Iris pigment epithelial cell (primary cell): ENCODE measurements around the gene HEXD.
"Not testable (repeated sequence)": the region's sequence is repeated elsewhere in the genome, so short reads cannot be mapped to it uniquely, and the experiment has no call there.

Experiments
- DNase-seq: peaks from one replicate; pipeline ENCODE4 v3.0.0-alpha.2; 2011; ENCODE audit warnings: low read depth

HEXD gene

DNA sequence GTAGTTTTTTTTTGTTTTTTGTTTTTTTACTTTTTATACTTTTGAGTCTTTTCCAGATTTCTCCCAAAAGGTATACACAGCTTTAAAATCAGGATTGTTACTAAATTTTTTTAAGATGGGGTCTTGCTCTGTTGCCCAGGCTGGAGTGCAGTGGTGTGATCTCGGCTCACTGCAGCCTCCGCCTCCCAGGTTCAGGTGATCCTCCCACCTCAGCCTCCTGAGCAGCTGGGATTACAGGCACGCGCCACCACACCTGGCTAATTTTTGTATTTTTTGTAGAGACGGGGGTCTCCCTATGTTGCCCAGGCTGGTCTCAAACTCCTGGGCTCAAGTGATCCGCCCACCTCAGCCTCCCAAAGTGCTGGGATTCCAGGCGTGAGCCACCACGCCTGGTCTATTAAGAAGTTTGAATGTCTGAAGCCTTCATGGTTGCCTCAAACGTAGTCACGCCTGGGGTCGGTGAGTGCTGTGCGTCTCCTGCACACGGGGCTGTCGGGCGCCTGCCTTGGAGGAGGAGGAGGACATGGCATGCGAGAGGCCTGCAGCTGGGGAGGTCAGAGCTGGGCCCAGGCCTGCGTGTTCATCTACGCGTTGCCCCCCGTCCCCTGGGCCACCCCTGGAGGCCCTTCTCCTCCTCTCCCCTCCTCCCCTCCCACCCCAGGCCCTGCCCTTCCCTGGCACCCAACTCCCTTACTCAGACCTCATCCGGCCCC is 35.8 kb upstream of the HEXD start:
- not testable (repeated sequence) for DNase-seq

- DNase-seq = no peak
These were observed 35.3 kb upstream of the HEXD start for GRCh38 chr17:82382933-82383255.

GRCh38 chr17:82383411-82383810 is 34.7 kb upstream of the HEXD start:
- DNase-seq = no peak

GRCh38 chr17:82384051-82384729 is 34.0 kb upstream of the HEXD start:
- no peak for DNase-seq

- DNase-seq = peak; percentile 18
These were observed 33.2 kb upstream of the HEXD start for GRCh38 chr17:82384730-82385481.

DNA sequence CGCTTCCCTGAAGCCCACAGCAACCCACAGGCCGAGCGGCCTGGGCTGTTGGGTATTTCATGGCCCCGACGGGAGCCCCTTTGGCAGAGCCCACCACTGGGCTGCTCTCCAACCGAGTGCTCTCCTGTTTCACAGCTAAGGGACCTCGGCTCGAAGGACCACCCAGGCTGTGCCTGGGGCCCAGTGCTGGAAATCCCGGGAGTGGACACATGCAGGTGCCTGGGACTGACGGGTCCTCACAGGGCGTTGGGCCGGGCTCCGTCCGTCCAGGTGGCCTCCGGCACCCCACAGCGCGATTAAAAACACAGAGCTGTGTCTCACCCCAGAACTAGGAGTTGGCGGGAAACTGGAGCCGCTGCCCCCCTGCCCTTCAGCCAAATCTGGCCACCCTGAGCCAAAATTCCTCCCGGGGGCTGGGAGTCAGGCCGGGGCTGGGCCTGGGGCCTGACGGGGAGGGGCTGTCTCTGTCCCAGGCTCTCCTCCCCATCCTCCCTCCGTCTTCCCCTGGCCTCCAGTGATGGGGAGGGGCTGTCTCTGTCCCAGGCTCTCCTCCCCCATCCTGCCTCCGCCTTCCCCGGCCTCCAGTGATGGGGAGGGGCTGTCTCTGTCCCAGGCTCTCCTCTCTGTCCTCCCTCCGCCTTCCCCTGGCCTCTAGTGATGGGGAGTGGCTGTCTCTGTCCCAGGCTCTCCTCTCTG is 32.4 kb upstream of the HEXD start:
- no peak for DNase-seq

DNA sequence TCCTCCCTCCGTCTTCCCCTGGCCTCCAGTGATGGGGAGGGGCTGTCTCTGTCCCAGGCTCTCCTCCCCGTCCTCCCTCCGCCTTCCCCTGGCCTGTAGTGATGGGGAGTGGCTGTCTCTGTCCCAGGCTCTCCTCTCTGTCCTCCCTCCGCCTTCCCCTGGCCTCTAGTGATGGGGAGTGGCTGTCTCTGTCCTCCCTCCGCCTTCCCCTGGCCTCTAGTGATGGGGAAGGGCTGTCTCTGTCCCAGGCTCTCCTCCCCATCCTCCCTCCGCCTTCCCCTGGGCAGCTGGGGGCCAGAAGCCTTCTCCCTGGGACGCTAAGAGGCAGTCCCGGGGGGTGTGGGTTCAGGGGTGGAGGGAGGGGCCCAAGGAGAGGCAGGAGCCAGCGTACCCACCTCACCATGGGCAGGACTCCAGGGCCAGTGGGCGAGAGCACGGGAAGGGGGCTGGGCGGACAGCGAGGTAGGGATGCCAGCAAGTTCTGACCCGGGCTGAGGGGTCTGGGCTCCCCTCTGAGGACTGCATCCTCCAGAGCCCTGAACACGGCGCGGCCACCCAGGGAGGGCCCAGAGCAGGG is 31.8 kb upstream of the HEXD start:
- DNase-seq = no peak

DNA sequence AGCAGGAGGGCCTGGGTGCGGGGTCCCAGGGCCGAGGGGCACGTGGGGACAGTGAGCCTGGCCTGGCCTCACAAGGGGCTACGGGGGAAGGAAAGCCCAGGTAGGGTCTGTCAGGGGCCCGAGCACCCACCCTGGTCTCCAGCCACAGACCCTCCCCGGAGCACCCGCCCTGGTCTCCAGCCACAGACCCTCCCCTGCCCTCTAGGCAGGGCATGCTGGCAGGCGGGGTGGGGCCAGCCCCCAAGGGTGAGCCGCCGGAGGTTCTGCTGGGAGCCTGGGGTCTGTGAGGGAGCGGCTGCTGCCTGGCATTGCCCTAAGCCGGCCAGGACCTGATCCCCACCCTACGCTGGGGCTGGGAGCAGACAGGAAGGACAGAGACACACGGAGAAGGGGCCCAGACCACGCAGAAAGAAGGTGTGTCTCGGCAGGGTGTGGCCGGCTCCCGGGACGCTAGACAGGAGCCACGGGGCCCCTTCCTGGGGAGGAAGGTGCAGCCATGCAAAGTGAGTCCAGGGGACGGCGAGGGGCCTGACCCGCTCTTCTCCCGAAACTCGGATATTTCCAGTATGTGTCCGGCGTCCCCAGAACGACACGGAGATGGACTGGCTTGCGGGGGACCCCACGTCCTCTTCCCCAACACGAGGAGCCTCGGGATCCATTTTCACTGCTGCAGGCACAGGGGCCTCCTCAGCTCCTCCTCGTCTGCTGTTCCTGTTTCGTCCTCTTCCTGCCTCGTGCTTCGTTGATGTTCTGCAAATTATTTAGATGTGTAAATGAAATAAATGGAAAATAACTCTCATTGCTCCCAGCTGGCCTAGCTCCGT is 31.1 kb upstream of the HEXD start:
- no peak for DNase-seq

DNA sequence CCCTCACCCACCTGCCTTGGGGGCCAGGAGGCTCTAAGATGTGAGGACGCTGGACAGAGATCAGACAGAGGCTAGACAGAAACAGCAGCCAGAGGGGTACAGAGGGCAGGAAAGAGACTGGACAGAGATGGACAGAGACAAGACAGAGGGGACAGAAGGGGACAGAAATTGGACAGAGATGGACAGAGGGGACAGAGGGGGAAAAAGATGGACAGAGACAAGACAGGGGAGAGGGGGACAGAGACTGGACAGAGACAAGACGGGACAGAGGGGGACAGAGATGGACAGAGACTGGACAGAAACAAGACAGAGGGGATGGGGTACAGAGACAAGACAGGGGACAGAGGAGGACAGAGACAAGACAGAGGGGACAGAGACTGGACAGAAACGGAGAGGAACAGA is 30.4 kb upstream of the HEXD start:
- no peak for DNase-seq

GRCh38 chr17:82388223-82388921 is 29.8 kb upstream of the HEXD start:
- no peak for DNase-seq

- DNase-seq = no peak
These were observed 29.2 kb upstream of the HEXD start for GRCh38 chr17:82388922-82389283.

GRCh38 chr17:82389379-82389778 is 28.8 kb upstream of the HEXD start:
- DNase-seq = no peak

DNA sequence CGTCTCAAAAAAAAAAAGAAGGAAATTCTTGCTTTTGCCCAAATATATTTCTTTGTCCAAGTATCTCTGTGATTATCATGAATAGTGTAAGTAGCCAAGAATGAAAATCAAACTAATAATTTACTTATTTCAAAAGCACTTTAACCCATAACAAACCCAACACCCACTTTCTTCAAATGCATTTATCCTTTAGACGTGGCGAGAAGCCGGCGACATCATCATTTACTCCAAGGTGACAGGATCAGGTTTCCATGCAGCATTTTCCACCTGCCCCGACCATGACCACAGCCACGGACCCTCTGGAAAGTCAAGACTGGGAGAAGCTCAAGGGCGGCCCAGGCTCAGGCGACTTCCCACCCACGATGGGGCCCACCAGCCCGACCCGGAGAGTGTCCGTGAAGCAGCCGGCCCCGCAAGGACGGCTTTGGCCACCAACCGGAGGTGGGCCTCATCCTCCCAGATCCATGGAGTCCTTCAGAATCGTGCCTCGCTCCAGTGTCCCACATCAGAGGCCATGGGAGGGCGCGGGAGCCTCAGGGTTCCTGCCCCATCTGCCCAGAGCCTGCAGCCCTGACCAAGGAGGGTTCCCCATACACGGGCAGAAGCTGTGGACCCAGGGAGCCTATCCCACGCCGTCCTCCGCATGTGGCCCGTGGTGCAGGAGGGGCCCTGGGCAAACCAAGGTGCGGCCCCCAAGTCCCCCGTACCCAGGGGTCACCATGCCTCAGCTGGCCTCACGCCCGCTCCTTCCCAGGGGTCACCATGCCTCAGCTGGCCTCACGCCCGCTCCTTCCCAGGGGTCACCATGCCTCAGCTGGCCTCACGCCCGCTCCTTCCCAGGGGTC is 27.9 kb upstream of the HEXD start:
- no peak for DNase-seq

GRCh38 chr17:82390860-82391435 is 27.2 kb upstream of the HEXD start:
- DNase-seq = no peak

GRCh38 chr17:82391496-82392066 is 26.6 kb upstream of the HEXD start:
- no peak for DNase-seq

- DNase-seq = no peak
These were observed 25.8 kb upstream of the HEXD start for GRCh38 chr17:82392209-82392920.

GRCh38 chr17:82392941-82393340 is 25.2 kb upstream of the HEXD start:
- DNase-seq = no peak

DNA sequence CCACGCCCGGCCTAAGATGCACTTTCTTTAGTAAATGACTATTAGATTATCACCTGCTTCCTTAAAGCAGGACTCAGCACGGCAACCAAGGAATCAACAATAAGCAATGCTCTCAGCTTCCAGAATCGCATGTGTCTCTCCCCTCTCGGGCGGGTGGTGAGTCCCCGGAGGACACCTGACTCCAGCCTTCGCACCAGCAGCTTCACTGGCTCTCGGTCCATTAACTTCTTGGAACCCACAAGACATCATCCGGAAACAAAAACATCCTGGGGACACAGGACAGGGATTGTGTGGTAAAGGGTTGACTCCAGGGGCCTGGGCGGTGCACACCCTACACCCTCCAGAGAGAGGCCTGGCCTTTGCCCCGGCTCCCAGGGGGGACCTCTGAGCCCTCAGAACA is 23.9 kb upstream of the HEXD start:
- DNase-seq = no peak
